ELR (cell line): ENCODE data around the gene MITF.

Experiments
- DNase-seq: peaks from one replicate; pipeline ENCODE4 v3.0.0-alpha.2; 2015; ENCODE audit warnings: low read depth

MITF gene

GRCh38 chr3:69838696-69839515 lies 99.6 kb downstream of the MITF start:
- DNase-seq: no peak

DNA sequence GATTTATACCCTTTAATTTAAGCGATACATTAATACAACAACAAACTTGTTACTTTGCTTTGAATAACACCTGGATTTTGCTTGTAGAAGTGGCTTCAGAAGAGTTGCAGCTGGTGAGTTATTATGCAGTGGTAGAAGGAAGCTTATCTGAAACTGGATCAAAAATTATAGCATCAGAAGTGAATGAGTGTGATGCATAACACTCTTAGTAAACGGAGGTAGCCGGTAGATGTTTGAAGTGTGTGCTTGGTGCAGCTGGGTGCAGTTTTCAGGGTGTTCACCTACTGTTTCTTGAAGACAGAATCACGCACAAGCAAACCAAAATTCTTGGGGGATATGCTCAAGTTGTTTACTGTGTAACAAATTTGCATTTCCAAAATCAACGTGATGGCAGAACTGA lies 103.1 kb downstream of the MITF start:
- no peak for DNase-seq

- no peak for DNase-seq
Measured at GRCh38 chr3:69842789-69843188, 103.5 kb downstream of the MITF start.

GRCh38 chr3:69844706-69845105 lies 105.4 kb downstream of the MITF start:
- DNase-seq: no peak

DNA sequence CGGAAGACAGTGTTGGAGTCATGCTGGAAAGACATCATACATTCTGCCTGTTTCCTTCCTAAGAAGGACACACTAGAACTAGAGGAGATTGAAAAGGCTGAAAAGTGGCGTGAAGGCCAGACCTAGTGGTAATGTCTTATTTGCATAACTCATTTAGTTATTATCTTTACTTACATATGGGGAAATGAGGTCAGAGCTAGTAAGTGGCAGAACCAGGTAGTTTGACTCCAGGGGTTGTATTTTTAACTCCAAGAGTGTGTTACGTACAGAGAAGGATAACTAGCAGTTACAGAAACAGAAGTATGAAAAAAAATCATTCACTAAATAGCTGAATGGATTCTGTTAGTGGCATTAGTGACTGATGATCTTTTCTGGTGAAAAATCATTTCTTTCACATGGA lies 108.0 kb downstream of the MITF start:
- DNase-seq: no peak

GRCh38 chr3:69848113-69848512 lies 108.8 kb downstream of the MITF start:
- no peak for DNase-seq

GRCh38 chr3:69850849-69851248 lies 111.6 kb downstream of the MITF start:
- no peak for DNase-seq

- DNase-seq: no peak
Measured at GRCh38 chr3:69853027-69853426, 113.8 kb downstream of the MITF start.

- peak; percentile 60 for DNase-seq
Measured at GRCh38 chr3:69855436-69856162, 116.3 kb downstream of the MITF start.

- no peak for DNase-seq
Measured at GRCh38 chr3:69856965-69857705, 117.9 kb downstream of the MITF start.

DNA sequence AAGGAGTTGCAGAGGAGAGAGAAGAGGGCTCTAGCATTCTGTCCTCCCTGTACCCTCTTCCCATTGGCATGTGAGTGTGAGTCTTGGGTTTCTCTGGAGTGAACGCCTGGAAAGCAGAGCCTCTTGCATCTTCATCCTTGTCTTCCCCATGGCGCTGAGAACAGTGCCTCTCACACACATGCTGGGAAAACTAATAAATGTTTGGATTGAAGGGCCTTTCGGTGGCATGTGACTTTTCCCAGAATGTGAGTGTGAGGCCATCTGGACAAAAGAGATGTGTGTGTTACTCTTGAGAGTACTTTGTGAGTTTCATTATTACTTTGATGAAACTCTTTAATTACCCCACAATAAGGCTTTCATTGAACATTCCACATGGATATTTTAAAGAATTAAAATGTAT lies 122.3 kb downstream of the MITF start:
- no peak for DNase-seq

DNA sequence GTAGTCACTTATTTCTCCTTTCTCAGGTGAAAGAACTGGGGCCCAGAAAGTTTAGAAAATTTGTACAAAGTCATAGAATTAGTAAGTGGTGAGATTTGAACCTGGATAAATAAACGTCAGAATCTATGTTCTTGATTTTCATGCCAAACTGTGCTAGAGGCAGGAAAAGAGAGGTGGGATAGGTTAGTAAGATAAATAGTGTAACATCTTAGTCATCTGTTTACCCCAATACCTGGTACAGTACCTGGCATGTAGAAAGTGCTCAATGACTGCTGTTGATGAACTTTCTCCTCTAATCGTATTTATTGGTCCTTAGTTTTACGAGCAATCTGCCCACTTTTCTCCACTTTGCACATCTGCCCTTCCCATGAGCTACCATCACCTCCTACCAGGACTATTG lies 124.9 kb downstream of the MITF start:
- DNase-seq: no peak

- DNase-seq: no peak
Measured at GRCh38 chr3:69864766-69865165, 125.5 kb downstream of the MITF start.

DNA sequence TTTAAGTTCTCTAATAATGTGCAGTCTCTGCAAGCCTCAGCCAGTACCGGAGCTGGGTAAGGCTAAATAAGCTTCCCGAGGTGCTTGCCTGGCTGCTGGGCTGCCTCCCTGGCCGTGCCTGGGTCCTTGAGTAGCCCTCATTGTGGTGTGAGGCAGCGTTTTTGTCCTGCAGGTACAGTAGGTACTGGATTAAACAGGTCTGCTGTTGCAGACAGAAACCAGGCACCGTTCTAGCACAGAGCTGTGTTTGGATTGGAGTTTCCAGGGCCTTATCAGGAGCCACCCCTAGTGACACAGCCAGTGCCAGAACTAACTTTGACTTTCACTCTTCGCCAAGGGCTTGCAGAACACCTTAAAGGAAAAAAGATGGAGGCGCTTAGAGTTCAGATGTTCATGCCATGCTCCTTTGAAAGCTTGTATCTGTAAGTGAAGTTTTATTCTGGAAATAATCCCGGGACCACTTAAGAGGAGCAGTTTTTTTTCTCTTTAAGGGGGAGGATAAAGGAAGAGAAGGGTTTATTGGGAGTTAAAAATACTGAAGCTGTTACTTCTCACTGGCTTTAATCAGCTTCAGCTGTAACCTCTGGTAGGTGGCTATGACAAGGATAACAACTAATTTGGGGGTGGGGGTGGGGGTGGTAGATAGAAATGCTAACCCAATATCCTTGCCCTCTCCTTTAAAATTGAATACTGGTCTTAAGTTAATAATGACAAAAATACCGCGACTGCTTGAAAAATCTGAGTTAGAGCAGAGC lies 126.8 kb downstream of the MITF start:
- no peak for DNase-seq

DNA sequence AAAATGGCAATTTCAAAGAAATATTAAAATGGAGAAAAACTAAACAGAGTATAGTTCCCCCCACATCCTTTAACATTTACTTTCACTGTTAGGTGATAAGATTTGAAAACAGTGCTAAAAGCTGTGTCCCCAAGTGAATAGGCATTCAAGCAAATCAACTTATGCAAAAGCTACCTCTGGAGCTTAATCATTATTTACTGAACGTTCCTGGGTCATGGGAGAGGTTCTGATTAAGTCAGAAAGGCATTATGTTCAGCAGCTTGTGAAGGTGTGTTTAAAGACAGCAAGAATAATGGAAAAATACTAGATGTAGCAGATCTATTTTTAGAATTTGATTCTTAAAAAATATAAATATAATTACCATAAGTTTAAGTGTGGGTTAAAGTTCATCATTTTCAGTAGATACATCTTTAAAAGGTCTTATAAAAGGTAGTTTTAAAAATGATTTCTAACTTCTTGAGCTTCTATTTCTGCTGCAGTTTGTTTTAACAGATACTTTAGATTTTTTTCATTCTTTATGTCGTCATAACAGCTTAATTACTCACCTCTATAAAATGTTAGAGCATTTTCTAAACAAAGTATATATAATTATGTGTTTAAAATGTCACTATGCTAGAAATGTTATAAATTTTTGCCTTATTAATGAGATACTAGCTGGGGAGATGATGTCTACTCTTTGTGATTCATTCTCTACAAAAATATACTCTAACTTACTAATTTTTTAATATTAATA lies 127.9 kb downstream of the MITF start:
- DNase-seq: peak; percentile 50

DNA sequence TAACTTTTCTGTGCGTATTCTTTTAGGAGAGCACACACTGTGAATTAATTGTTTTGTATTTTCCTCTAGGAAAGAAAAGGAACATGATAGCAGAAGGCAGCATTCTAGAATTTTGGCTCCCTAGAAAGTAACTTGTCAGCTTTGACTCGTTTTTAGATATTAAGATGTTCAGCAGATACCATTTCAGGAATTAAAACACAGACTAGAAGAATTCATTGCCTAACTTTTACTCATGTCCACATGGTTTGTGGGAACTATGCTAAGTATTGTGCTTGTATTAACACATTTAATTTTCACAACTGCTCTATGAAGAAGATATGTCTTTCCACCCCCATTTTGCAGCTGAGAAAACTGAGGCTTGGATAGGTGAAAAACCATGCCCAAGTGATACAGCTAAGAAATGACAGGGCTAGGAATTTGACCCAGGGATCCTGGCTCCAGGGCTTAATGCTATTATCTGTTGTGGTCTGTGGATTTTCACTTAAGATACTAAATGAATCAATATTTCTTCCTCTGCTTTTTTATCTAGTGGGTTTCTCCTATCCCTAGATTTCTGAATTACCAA lies 128.8 kb downstream of the MITF start:
- no peak for DNase-seq

GRCh38 chr3:69868841-69869420 lies 129.7 kb downstream of the MITF start:
- no peak for DNase-seq

DNA sequence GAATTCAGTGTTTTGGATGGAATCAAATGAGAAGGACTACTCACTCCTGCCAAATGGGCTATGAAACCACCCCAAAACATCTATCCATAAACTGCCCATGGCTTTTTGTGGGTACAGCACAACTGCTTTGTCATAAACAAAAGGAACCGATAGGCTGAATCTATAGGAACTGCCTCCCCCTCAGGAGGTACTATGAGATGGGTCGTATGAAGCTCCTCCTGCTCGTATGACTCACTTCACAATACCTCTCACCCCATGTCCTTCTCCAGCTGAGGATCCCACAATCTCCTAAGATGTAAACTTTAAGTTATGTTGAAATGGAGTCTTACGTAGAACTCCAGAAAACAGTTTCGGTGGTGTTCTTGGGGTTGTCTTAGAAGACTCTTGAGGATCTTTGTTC lies 130.4 kb downstream of the MITF start:
- DNase-seq: peak; percentile 70

GRCh38 chr3:69871251-69871650 lies 132.0 kb downstream of the MITF start:
- no peak for DNase-seq

DNA sequence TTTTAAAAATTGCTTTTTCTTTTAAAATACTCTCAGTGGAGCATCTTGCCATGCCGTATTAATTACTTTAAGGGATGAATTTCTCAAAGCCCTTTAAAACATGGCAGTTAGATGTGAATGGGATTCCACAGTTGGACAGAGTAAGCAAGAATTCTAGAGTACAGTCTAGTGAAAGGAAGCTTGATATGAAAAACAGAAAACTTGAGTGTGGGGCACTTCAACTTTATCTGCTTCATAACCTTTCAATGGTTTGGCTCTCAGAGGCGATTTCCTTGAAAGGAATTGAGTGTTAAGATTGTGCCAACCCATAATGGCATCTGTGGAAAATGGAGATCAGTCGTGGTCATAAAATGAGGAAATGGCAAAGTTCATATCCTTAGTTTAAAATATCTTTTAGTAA lies 132.6 kb downstream of the MITF start:
- DNase-seq: no peak
